PFSK-1 (cell line): ENCODE measurements around the gene TATDN2.

ENCODE experiments used
- FOXP2 ChIP-seq: optimal IDR thresholded peaks from 2 replicates; pipeline ENCODE3; 2011; ENCODE audit warnings: borderline replicate concordance, control low read depth, inconsistent platforms; ENCODE audit not compliant: insufficient read depth; ENCODE audit errors: extremely low read length, extremely low read depth
- POLR2AphosphoS5 ChIP-seq: IDR thresholded peaks from 2 replicates; pipeline ENCODE4 v1.6.1; 2012; ENCODE audit warnings: low read depth, mild to moderate bottlenecking, control low read depth, low read length, moderate library complexity
- REST ChIP-seq, 2 experiments: IDR thresholded peaks; 2 replicates each; pipeline versions ENCODE4 v1.6.1 to v1.8.0; 2011 to 2012; ENCODE audit warnings: low read depth in 2 of 2, low read length in 2 of 2, control low read depth in 1 of 2, inconsistent platforms in 1 of 2, mild to moderate bottlenecking in 1 of 2, moderate library complexity in 1 of 2; ENCODE audit not compliant: insufficient read depth in 1 of 2
- SIN3A ChIP-seq: IDR thresholded peaks from 2 replicates; pipeline ENCODE4 v1.6.1; 2012; ENCODE audit warnings: mild to moderate bottlenecking, low read length, moderate library complexity, borderline replicate concordance; ENCODE audit not compliant: insufficient read depth
- TAF1 ChIP-seq: IDR thresholded peaks from 2 replicates; pipeline ENCODE4 v1.6.1; 2012; ENCODE audit warnings: low read length, control low read depth, borderline replicate concordance; ENCODE audit not compliant: insufficient read depth

Gene TATDN2

GRCh38 chr3:10292505-10293419, 44.5 kb downstream of the TATDN2 start, which contains the start of gene GHRL:
TSS of gene GHRL (minus strand) at chr3:10292947. CDS start at chr3:10290180, 2,767 bp downstream.
- TF ChIP-seq POLR2AphosphoS5 = no peak
- no peak for TF ChIP-seq REST (IDR thresholded peaks at IDR 0.05; ENCODE audit: insufficient read depth in 1 of 2, low read depth in 2 of 2, low read length in 2 of 2)
- no peak for TF ChIP-seq SIN3A
- TF ChIP-seq TAF1 = no peak
- no peak for TF ChIP-seq FOXP2

- TF ChIP-seq POLR2AphosphoS5 (no peak), FOXP2 (no peak), TAF1 (no peak), SIN3A (no peak), REST (IDR thresholded peaks at IDR 0.05; ENCODE audit: insufficient read depth in 1 of 2, low read depth in 2 of 2, low read length in 2 of 2) (no peak)
Observed at GRCh38 chr3:10294030-10294586, 45.8 kb downstream of the TATDN2 start.

GRCh38 chr3:10299175-10299574, 50.9 kb downstream of the TATDN2 start:
- TF ChIP-seq SIN3A (no peak), TAF1 (no peak), REST (IDR thresholded peaks at IDR 0.05; ENCODE audit: insufficient read depth in 1 of 2, low read depth in 2 of 2, low read length in 2 of 2) (no peak), POLR2AphosphoS5 (no peak), FOXP2 (no peak)

GRCh38 chr3:10299679-10300078, 51.4 kb downstream of the TATDN2 start:
- no peak for TF ChIP-seq SIN3A
- no peak for TF ChIP-seq TAF1
- no peak for TF ChIP-seq REST (IDR thresholded peaks at IDR 0.05; ENCODE audit: insufficient read depth in 1 of 2, low read depth in 2 of 2, low read length in 2 of 2)
- no peak for TF ChIP-seq POLR2AphosphoS5
- no peak for TF ChIP-seq FOXP2
